NCI-H345 treated with DMSO at 0.1 percent for 48 hours (cell line): ENCODE measurements around the gene TNFRSF1A.

Experiments
- DNase-seq: peaks from one replicate; lab custom pipeline; 2025; ENCODE audit not compliant: unreplicated experiment; lab: John Stamatoyannopoulos, UW

TNFRSF1A gene

DNA sequence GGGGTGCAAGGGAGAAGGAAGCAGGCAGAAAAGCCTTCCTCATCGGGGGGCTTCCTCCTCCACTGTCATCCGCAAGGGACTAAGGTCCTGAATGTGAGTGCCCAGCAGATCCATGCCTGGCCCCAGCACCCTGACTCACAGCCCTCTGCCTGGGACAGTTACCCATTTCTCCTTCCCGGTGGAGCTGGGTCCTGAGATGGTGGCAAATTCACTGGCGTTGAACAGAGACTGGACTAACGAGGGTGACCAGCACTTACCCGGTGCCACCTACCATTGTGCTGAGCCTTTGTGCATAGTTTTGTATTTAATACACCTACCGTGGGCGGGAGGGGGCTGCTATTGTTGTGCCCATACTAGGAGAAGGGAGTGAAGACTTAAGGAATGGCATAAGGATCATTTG, 62.2 kb downstream of the TNFRSF1A start:
- DNase-seq, result no peak

DNA sequence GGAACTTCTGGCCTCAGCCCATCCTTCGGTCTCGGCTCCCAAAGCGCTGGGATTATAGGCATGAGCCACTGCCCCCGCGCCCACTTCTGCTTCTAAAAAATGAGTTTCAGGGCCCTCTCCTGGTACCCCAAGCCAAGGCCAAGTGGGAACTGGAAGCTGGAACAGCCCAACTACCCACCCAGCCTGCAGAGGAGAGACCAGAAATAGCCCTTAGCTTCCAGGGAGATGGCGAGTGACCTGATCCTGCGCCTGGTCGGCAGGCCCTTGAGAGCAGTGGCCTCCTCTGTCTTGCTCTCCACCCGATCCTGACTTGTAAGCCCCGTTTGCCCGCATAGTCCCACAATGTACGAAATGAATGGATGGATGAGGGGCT, 62.6 kb downstream of the TNFRSF1A start:
- DNase-seq, result no peak
